ENCODE results near the gene TMTC1.

TMTC1 gene

DNA sequence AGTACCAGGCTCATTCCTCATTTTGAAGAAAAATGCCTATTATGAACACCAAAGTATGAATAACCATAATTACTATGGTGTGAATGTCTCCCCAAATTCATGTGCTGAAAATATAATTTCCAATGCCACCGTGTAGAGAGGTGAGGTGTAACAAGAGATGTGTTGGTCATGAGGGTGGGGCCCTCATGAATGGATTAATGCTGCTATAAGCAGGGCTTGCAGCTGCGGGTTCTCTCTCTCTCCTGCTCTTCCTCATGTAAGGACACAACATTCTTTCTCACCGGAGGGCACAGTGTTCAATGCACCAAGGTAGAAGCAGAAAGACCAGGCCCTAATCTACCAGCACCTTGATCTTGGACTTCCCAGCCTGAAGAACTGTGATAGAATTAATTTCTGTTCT lies 70.0 kb downstream of the TMTC1 start:
- in situ Hi-C loops (cut with HindIII; ENCODE audit: low sequenced_read_pairs) = no loop called here

DNA sequence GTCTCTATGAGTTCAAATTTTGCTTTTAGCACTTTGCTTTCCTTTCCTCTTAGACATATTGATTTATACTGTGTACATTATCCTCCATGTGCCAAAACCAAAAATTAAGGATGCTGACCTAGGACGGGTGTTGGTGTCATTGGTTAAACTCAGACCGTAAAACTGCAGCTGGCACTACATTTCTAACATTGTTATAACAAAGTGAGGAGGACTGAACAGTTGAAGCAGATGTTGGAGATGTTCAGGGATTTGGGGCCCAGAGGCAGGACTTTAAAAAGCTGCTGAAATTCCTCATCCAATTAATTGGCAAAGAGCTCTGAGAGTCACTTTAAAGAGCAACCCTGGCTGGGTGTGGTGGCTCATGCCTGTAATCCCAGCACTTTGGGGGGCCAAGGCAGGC lies 72.4 kb downstream of the TMTC1 start:
- in situ Hi-C loops (cut with HindIII; ENCODE audit: low sequenced_read_pairs) = no loop called here

GRCh38 chr12:29710104-29710503 lies 73.6 kb downstream of the TMTC1 start:
- in situ Hi-C loops (cut with HindIII; ENCODE audit: low sequenced_read_pairs) = no loop called here

GRCh38 chr12:29709496-29710040 lies 74.2 kb downstream of the TMTC1 start:
- in situ Hi-C loops (cut with HindIII; ENCODE audit: low sequenced_read_pairs) = no loop called here

DNA sequence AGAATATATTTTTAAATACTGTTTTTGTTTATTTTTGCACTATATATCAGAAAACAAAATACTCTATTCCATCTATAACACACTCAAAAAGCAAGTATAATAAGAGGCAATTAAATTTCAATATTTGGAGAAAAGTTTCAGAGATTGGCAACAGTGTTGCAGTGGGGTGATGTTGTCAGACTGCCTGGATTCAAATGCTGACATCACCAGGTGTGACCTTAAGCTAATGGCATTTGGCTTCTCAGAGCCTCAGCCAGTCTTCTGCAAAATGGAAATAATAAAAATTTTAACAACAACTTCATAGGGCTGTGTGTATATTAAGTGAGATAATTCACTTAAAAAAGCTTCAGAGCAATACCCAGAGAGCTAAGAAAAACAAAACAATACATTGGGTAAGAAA lies 74.7 kb downstream of the TMTC1 start:
- in situ Hi-C loops (cut with HindIII; ENCODE audit: low sequenced_read_pairs) = no loop called here

DNA sequence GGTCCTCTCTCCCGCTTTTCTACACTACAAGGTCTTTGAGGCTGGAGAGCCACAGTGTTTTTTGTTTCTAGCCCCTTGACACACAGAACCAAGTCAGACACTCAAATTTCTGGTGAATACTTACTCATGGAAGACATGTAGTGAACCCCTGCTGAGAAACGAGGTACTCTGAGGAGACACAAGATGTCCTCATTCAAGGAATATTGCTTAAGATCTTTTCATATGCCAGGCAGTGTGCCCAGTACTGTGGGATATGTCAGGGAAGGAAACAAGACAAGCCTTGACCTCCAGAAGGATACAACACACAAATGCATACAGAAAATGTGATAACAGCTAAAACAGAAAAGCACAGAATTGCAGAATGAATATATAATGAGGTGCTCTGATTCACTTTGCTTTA lies 75.9 kb downstream of the TMTC1 start:
- in situ Hi-C loops (cut with HindIII; ENCODE audit: low sequenced_read_pairs) = no loop called here

- in situ Hi-C loops (cut with HindIII; ENCODE audit: low sequenced_read_pairs) = no loop called here
Measured at GRCh38 chr12:29706311-29706710, 77.4 kb downstream of the TMTC1 start.

GRCh38 chr12:29703528-29703927 lies 80.2 kb downstream of the TMTC1 start:
- in situ Hi-C loops (cut with HindIII; ENCODE audit: low sequenced_read_pairs) = no loop called here

- in situ Hi-C loops (cut with HindIII; ENCODE audit: low sequenced_read_pairs) = no loop called here
Measured at GRCh38 chr12:29702972-29703371, 80.8 kb downstream of the TMTC1 start.

GRCh38 chr12:29702222-29702621 lies 81.5 kb downstream of the TMTC1 start:
- in situ Hi-C loops (cut with HindIII; ENCODE audit: low sequenced_read_pairs) = no loop called here

- in situ Hi-C loops (cut with HindIII; ENCODE audit: low sequenced_read_pairs) = no loop called here
Measured at GRCh38 chr12:29700761-29701481, 82.8 kb downstream of the TMTC1 start.

GRCh38 chr12:29698756-29699155 lies 85.0 kb downstream of the TMTC1 start:
- in situ Hi-C loops (cut with HindIII; ENCODE audit: low sequenced_read_pairs) = no loop called here

DNA sequence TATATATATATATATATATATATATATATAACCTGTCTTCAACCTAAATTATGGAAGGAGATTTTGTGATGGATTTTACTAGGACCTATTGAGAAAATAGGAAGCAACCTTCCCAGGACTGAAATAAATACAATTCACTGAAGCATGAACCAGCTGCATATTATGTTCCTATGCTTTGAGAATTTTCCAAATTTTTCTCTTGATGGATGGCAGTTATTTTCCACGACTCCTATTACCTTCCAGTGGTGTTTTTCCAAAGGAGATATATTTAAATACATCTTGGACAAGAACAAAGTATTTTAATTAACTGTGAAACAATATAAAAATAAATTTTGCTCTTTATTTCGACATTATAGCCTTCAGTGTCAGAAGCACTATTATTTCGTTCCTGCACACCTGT lies 87.9 kb downstream of the TMTC1 start:
- in situ Hi-C loops (cut with HindIII; ENCODE audit: low sequenced_read_pairs) = no loop called here

DNA sequence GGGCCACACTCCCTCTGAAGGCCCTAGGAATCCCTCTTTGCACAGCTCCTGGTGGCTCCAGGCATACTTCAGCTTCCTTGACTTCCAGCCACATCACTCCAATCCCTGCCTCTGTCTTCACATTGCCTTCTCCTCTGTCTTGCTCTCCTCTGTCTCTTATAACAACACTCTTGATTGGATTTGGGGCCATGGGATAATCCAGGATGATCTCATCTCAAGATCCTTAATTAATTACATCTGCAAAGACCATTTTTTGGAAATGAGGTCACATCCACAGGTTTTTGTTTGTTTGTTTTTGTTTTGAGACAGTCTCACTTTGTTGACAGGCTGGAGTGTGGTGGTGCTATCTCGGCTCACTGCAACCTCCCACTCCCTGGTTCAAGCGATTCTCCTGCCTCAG lies 88.7 kb downstream of the TMTC1 start:
- in situ Hi-C loops (cut with HindIII; ENCODE audit: low sequenced_read_pairs) = no loop called here

GRCh38 chr12:29694002-29694401 lies 89.7 kb downstream of the TMTC1 start:
- in situ Hi-C loops (cut with HindIII; ENCODE audit: low sequenced_read_pairs) = no loop called here

DNA sequence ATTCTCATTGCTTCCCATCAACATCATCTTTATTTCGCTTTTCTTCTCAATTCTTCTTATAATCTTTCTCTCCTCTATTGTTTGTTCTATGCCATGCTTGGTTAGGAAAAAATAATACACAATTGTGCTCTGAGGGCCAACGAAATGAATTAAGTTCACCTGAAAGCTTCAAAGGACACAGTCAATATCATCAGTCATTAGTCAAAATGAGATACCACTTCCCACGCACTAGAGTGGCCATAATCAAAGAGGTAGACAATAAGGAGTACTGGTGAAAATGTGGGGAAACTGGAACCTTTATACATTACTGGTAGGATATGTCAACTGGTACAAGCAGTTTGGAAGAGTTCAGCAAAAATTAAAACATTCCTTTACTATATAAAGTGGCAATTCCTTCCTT lies 91.5 kb downstream of the TMTC1 start:
- in situ Hi-C loops (cut with HindIII; ENCODE audit: low sequenced_read_pairs) = no loop called here

- in situ Hi-C loops (cut with HindIII; ENCODE audit: low sequenced_read_pairs) = no loop called here
Measured at GRCh38 chr12:29691161-29691854, 92.4 kb downstream of the TMTC1 start.

DNA sequence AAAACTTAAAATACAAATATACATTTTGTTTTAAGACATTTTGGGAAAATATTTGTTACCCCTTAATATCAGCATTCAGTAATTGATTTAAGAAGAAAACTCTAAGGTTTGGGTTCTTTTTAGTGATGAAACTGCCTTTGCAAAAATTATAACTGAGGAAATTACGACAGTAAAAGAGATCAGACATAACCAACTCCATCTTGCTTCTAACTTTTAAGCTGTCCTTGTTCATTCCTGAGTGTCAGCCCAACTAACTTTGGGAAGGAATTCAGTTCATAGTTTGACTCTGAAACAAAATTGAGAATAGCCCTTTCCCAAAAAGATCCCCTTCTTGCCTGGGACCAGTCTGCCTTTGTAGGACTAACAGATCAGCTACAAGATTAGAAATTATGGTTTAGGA lies 93.0 kb downstream of the TMTC1 start:
- in situ Hi-C loops (cut with HindIII; ENCODE audit: low sequenced_read_pairs) = no loop called here

- in situ Hi-C loops (cut with HindIII; ENCODE audit: low sequenced_read_pairs) = no loop called here
Measured at GRCh38 chr12:29688914-29689313, 94.8 kb downstream of the TMTC1 start.

- in situ Hi-C loops (cut with HindIII; ENCODE audit: low sequenced_read_pairs) = no loop called here
Measured at GRCh38 chr12:29682088-29682487, 101.7 kb downstream of the TMTC1 start.

GRCh38 chr12:29681370-29681769 lies 102.4 kb downstream of the TMTC1 start:
- in situ Hi-C loops (cut with HindIII; ENCODE audit: low sequenced_read_pairs) = no loop called here

DNA sequence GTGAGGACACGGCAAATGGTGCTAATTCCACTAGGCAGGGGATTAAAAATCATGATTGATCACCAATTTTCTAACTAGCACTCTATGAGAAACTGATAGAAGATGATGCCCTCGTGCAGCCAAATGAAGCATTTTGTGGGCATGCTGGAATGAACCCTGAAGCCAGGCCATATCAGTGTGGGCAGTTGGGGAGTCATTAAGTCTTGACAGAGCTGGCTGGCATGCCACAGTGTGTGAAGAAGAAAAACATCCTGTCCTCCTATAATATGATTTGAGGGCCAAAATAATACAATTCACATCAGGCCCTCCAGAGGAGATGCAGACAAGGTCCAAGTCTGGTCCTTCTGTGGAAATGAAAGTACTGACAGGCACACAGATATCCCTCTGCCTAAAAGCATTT lies 107.1 kb downstream of the TMTC1 start:
- in situ Hi-C loops (cut with HindIII; ENCODE audit: low sequenced_read_pairs) = no loop called here

All from DLD1 (cell line).